Measurements from ENCODE around the gene DPP10.

The DPP10 gene

GRCh38 chr2:115484486-115484885 lies 1042.0 kb downstream of the DPP10 start:
- no peak for DNase-seq

GRCh38 chr2:115484983-115485382 lies 1042.5 kb downstream of the DPP10 start:
- no peak for DNase-seq

GRCh38 chr2:115491186-115491793 lies 1048.8 kb downstream of the DPP10 start:
- DNase-seq: no peak

- DNase-seq: no peak
These were observed 1062.9 kb downstream of the DPP10 start for GRCh38 chr2:115505331-115505730.

- no peak for DNase-seq
These were observed 1078.3 kb downstream of the DPP10 start for GRCh38 chr2:115520727-115521126.

- DNase-seq: no peak
These were observed 1082.0 kb downstream of the DPP10 start for GRCh38 chr2:115524452-115524851.

GRCh38 chr2:115529627-115530026 lies 1087.2 kb downstream of the DPP10 start:
- no peak for DNase-seq

- DNase-seq: no peak
These were observed 1090.6 kb downstream of the DPP10 start for GRCh38 chr2:115533081-115533480.

GRCh38 chr2:115541814-115542213 lies 1099.4 kb downstream of the DPP10 start:
- no peak for DNase-seq

- no peak for DNase-seq
These were observed 1099.9 kb downstream of the DPP10 start for GRCh38 chr2:115542331-115542730.

- no peak for DNase-seq
These were observed 1100.6 kb downstream of the DPP10 start for GRCh38 chr2:115543024-115543423.

- DNase-seq: no peak
These were observed 1101.0 kb downstream of the DPP10 start for GRCh38 chr2:115543461-115543860.

- no peak for DNase-seq
These were observed 1107.2 kb downstream of the DPP10 start for GRCh38 chr2:115549611-115550130.

GRCh38 chr2:115552726-115553125 lies 1110.3 kb downstream of the DPP10 start:
- DNase-seq: no peak

- DNase-seq: no peak
These were observed 1111.7 kb downstream of the DPP10 start for GRCh38 chr2:115554153-115554552.

GRCh38 chr2:115558725-115559124 lies 1116.3 kb downstream of the DPP10 start:
- DNase-seq: no peak

- DNase-seq: no peak
These were observed 1118.2 kb downstream of the DPP10 start for GRCh38 chr2:115560666-115561065.

- DNase-seq: no peak
These were observed 1126.2 kb downstream of the DPP10 start for GRCh38 chr2:115568643-115569042.

- DNase-seq: no peak
These were observed 1127.1 kb downstream of the DPP10 start for GRCh38 chr2:115569547-115569946.

- DNase-seq: no peak
These were observed 1130.3 kb downstream of the DPP10 start for GRCh38 chr2:115572746-115573145.

GRCh38 chr2:115573756-115574155 lies 1131.3 kb downstream of the DPP10 start:
- DNase-seq: no peak

GRCh38 chr2:115574667-115575066 lies 1132.2 kb downstream of the DPP10 start:
- DNase-seq: no peak

- no peak for DNase-seq
These were observed 1138.3 kb downstream of the DPP10 start for GRCh38 chr2:115580784-115581183.

GRCh38 chr2:115584507-115584906 lies 1142.1 kb downstream of the DPP10 start:
- no peak for DNase-seq

GRCh38 chr2:115596659-115597375 lies 1154.4 kb downstream of the DPP10 start:
- no peak for DNase-seq
